ENCODE data around the gene TSHZ3.

DNA sequence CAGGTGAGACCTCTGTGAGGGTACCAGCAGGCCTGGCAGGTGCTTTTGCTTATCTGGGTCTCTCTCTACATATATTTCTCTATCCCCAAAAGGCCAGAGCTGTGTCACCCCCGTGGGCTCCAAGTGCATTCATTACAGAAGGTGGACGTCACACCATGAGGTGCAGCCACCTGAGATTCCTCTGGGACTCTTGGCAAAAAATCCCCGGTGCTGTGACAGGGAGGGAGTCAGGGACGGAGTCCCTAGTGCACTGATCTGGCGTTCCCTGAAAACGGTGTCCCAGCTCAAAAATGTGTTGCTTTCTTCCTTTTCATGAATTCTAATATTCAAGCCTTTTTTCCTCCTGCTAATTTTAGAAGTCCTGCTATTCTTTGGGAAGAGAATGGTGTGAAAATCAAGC, 13.5 kb downstream of the TSHZ3 start:
- TF ChIP-seq POLR2A (IDR thresholded peaks at IDR 0.05) = no peak
- TF ChIP-seq, protein P1, sequence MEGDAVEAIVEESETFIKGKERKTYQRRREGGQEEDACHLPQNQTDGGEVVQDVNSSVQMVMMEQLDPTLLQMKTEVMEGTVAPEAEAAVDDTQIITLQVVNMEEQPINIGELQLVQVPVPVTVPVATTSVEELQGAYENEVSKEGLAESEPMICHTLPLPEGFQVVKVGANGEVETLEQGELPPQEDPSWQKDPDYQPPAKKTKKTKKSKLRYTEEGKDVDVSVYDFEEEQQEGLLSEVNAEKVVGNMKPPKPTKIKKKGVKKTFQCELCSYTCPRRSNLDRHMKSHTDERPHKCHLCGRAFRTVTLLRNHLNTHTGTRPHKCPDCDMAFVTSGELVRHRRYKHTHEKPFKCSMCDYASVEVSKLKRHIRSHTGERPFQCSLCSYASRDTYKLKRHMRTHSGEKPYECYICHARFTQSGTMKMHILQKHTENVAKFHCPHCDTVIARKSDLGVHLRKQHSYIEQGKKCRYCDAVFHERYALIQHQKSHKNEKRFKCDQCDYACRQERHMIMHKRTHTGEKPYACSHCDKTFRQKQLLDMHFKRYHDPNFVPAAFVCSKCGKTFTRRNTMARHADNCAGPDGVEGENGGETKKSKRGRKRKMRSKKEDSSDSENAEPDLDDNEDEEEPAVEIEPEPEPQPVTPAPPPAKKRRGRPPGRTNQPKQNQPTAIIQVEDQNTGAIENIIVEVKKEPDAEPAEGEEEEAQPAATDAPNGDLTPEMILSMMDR (IDR thresholded peaks at IDR 0.05) = no peak
